Measurements from ENCODE around the gene CD151.

Gene CD151

GRCh38 chr11:818396-819128 lies 14.2 kb upstream of the CD151 start, which contains the start of gene PNPLA2:
TSS of gene PNPLA2 (plus strand) at chr11:818914. CDS start at chr11:819719, 805 bp downstream.
- no CpG with 5 or more reads among the region's 20 CpGs for WGBS (ENCODE audit: extremely low coverage, insufficient coverage, low lambda C conversion rate)
- no peak within 1 kb of the TSS for H2BK5ac ChIP-seq (ENCODE audit: low read length)
- H3K18ac ChIP-seq (ENCODE audit: low read length): peak within 1 kb of the TSS; percentile 51
- H3K79me1 ChIP-seq (ENCODE audit: low read length): peaks cover 4% of the 10 kb centered on the region
- H3K4me3 ChIP-seq (ENCODE audit: low read length): peak within 1 kb of the TSS; percentile 73
- H3K36me3 ChIP-seq (ENCODE audit: control insufficient read depth, insufficient read depth, low read length): no peaks in the 10 kb centered on the region
- H3K4ac ChIP-seq (ENCODE audit: low read depth, low read length): peak within 1 kb of the TSS; percentile 65
- peak within 1 kb of the TSS; percentile 92 for H3K56ac ChIP-seq (ENCODE audit: low read length)
- H2AK5ac ChIP-seq (ENCODE audit: low read length): no peak within 1 kb of the TSS
- no peaks in the 10 kb centered on the region for H3K79me2 ChIP-seq (ENCODE audit: control insufficient read depth, insufficient read depth, low read length)
- no peak within 1 kb of the TSS for H4K8ac ChIP-seq (ENCODE audit: low read depth, low read length)
- peaks cover 4% of the 10 kb centered on the region for H3K4me1 ChIP-seq (ENCODE audit: control insufficient read depth, low read depth, low read length)
- no peaks in the 10 kb centered on the region for H3K27me3 ChIP-seq (ENCODE audit: insufficient read depth, low read length, poor library complexity)
- peak within 1 kb of the TSS; percentile 86 for H3K9ac ChIP-seq (ENCODE audit: low read length)
- H2BK120ac ChIP-seq (ENCODE audit: low read depth, low read length): no peak within 1 kb of the TSS
- DNase-seq: no peak
- H3K23ac ChIP-seq (ENCODE audit: low read length): no peak within 1 kb of the TSS
- no peak within 1 kb of the TSS for H4K5ac ChIP-seq (ENCODE audit: low read length)
- H2BK15ac ChIP-seq (replicated peaks; ENCODE audit: low read depth): no peak within 1 kb of the TSS
- H3K4me2 ChIP-seq (ENCODE audit: low read length): peak within 1 kb of the TSS; percentile 89
- H3K27ac ChIP-seq (ENCODE audit: low read depth, low read length): peak within 1 kb of the TSS; percentile 14

DNA sequence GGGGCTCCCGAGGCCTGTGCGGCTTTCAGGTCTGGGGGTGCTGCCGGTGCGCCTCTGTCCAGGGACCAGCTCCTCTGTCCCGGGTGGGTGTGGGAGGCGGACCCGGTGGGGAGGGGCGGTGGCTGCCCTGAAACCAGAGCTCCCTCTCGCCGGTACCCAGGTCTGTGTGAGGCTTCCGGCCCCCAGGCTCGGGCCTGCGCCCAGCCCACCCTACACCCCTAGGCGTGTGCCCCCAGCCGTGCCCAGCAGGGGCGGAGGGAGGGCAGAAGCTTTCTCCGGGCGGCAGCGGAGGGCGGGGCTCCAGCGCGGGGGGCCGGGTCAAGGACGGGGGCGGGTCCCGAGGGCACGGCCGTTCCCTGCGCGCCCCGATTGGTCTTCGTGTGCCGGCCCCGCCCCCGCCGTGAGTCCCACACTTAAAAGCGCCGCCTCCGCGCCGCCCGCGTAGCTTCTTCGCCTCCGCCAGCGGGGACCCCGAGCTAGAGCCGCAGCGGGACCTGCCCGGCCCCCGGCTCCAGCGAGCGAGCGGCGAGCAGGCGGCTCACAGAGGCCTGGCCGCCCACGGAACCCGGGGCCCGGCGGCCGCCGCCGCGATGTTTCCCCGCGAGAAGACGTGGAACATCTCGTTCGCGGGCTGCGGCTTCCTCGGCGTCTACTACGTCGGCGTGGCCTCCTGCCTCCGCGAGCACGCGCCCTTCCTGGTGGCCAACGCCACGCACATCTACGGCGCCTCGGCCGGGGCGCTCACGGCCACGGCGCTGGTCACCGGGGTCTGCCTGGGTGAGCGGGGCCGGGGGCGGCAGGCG lies 13.4 kb upstream of the CD151 start:
- peak overlapping the region; percentile 92 for H3K56ac ChIP-seq (ENCODE audit: low read length)
- peaks cover 4% of the 10 kb centered on the region for H3K4me1 ChIP-seq (ENCODE audit: control insufficient read depth, low read depth, low read length)
- DNase-seq: peak; percentile 90
- H2BK15ac ChIP-seq (replicated peaks; ENCODE audit: low read depth): no peak overlapping the region
- H4K8ac ChIP-seq (ENCODE audit: low read depth, low read length): no peak overlapping the region
- no peak overlapping the region for H2BK5ac ChIP-seq (ENCODE audit: low read length)
- H3K79me2 ChIP-seq (ENCODE audit: control insufficient read depth, insufficient read depth, low read length): no peaks in the 10 kb centered on the region
- WGBS (ENCODE audit: extremely low coverage, insufficient coverage, low lambda C conversion rate): no CpG with 5 or more reads among the region's 96 CpGs
- H3K4ac ChIP-seq (ENCODE audit: low read depth, low read length): peak overlapping the region; percentile 65
- H3K4me3 ChIP-seq (ENCODE audit: low read length): peak overlapping the region; percentile 73
- no peak overlapping the region for H4K5ac ChIP-seq (ENCODE audit: low read length)
- H3K27ac ChIP-seq (ENCODE audit: low read depth, low read length): peak overlapping the region; percentile 14
- H2AK5ac ChIP-seq (ENCODE audit: low read length): no peak overlapping the region
- H3K4me2 ChIP-seq (ENCODE audit: low read length): peak overlapping the region; percentile 89
- H2BK120ac ChIP-seq (ENCODE audit: low read depth, low read length): no peak overlapping the region
- H3K79me1 ChIP-seq (ENCODE audit: low read length): peaks cover 4% of the 10 kb centered on the region
- peak overlapping the region; percentile 51 for H3K18ac ChIP-seq (ENCODE audit: low read length)
- H3K9ac ChIP-seq (ENCODE audit: low read length): peak overlapping the region; percentile 86
- H3K23ac ChIP-seq (ENCODE audit: low read length): no peak overlapping the region
- H3K36me3 ChIP-seq (ENCODE audit: control insufficient read depth, insufficient read depth, low read length): no peaks in the 10 kb centered on the region
- H3K27me3 ChIP-seq (ENCODE audit: insufficient read depth, low read length, poor library complexity): no peaks in the 10 kb centered on the region

- Histone ChIP-seq H3K4me3 (ENCODE audit: low read length) (peak overlapping the region; percentile 73), H4K8ac (ENCODE audit: low read depth, low read length) (no peak overlapping the region), H3K27me3 (ENCODE audit: insufficient read depth, low read length, poor library complexity) (no peaks in the 10 kb centered on the region), H3K4me1 (ENCODE audit: control insufficient read depth, low read depth, low read length) (peaks cover 4% of the 10 kb centered on the region), H3K27ac (ENCODE audit: low read depth, low read length) (no peak overlapping the region), H3K36me3 (ENCODE audit: control insufficient read depth, insufficient read depth, low read length) (no peaks in the 10 kb centered on the region), H3K4ac (ENCODE audit: low read depth, low read length) (no peak overlapping the region), H3K4me2 (ENCODE audit: low read length) (peak overlapping the region; percentile 48), H3K23ac (ENCODE audit: low read length) (no peak overlapping the region), H3K56ac (ENCODE audit: low read length) (peak overlapping the region; percentile 92), H3K9ac (ENCODE audit: low read length) (peak overlapping the region; percentile 86), H3K79me1 (ENCODE audit: low read length) (peaks cover 4% of the 10 kb centered on the region), H2BK15ac (replicated peaks; ENCODE audit: low read depth) (no peak overlapping the region), H4K5ac (ENCODE audit: low read length) (no peak overlapping the region), H3K79me2 (ENCODE audit: control insufficient read depth, insufficient read depth, low read length) (no peaks in the 10 kb centered on the region), H2BK120ac (ENCODE audit: low read depth, low read length) (no peak overlapping the region), H2AK5ac (ENCODE audit: low read length) (no peak overlapping the region), H3K18ac (ENCODE audit: low read length) (peak overlapping the region; percentile 51), H2BK5ac (ENCODE audit: low read length) (no peak overlapping the region)
- DNase-seq: peak; percentile 85
- no CpG with 5 or more reads among the region's 47 CpGs for WGBS (ENCODE audit: extremely low coverage, insufficient coverage, low lambda C conversion rate)
Observed at GRCh38 chr11:819943-820649, 12.7 kb upstream of the CD151 start.

- H3K27ac ChIP-seq (ENCODE audit: low read depth, low read length): no peak overlapping the region
Observed at GRCh38 chr11:820655-821511, 11.9 kb upstream of the CD151 start.

More at GRCh38 chr11:820655-821511, 11.9 kb upstream of the CD151 start:
- no CpG with 5 or more reads among the region's 11 CpGs for WGBS (ENCODE audit: extremely low coverage, insufficient coverage, low lambda C conversion rate)
- no peak overlapping the region for H3K4me3 ChIP-seq (ENCODE audit: low read length)
- no peak overlapping the region for H3K4me2 ChIP-seq (ENCODE audit: low read length)
- no peak overlapping the region for H4K8ac ChIP-seq (ENCODE audit: low read depth, low read length)
- no peak overlapping the region for H2AK5ac ChIP-seq (ENCODE audit: low read length)
- peaks cover 4% of the 10 kb centered on the region for H3K79me1 ChIP-seq (ENCODE audit: low read length)
- H3K4me1 ChIP-seq (ENCODE audit: control insufficient read depth, low read depth, low read length): peaks cover 4% of the 10 kb centered on the region
- H3K23ac ChIP-seq (ENCODE audit: low read length): no peak overlapping the region
- H2BK5ac ChIP-seq (ENCODE audit: low read length): no peak overlapping the region
- H4K5ac ChIP-seq (ENCODE audit: low read length): no peak overlapping the region
- no peak overlapping the region for H3K4ac ChIP-seq (ENCODE audit: low read depth, low read length)
- no peak overlapping the region for H3K9ac ChIP-seq (ENCODE audit: low read length)
- H3K18ac ChIP-seq (ENCODE audit: low read length): no peak overlapping the region
- no peaks in the 10 kb centered on the region for H3K27me3 ChIP-seq (ENCODE audit: insufficient read depth, low read length, poor library complexity)
- H2BK120ac ChIP-seq (ENCODE audit: low read depth, low read length): no peak overlapping the region
- H2BK15ac ChIP-seq (replicated peaks; ENCODE audit: low read depth): no peak overlapping the region
- DNase-seq: no peak
- H3K56ac ChIP-seq (ENCODE audit: low read length): no peak overlapping the region
- H3K36me3 ChIP-seq (ENCODE audit: control insufficient read depth, insufficient read depth, low read length): no peaks in the 10 kb centered on the region
- no peaks in the 10 kb centered on the region for H3K79me2 ChIP-seq (ENCODE audit: control insufficient read depth, insufficient read depth, low read length)

Data from mesendoderm (in vitro differentiated cells).